Neural cell (in vitro differentiated cells): ENCODE results near the gene RGS17.

Experiments used
- EP300 ChIP-seq: fragments of 450-650 bp; conservative IDR thresholded peaks from 2 replicates; pipeline ENCODE4 v1.6.1; 2014; ENCODE audit warnings: antibody characterized with exemption, mild to moderate bottlenecking, moderate library complexity; ENCODE audit not compliant: poor library complexity, severe bottlenecking
- EZH2 ChIP-seq: fragments of 200-600, 300-800 bp; shearing (Covaris generic), sonication (generic); IDR thresholded peaks from 2 replicates; pipeline ENCODE4 v1.6.1; 2014; ENCODE audit warnings: antibody characterized with exemption, low read length, borderline replicate concordance, mild to moderate bottlenecking; ENCODE audit not compliant: insufficient read depth, poor library complexity, severe bottlenecking
- POLR2AphosphoS5 ChIP-seq: IDR thresholded peaks from 2 replicates; pipeline ENCODE4 v1.6.1; 2012
- TAF1 ChIP-seq: IDR thresholded peaks from 2 replicates; pipeline ENCODE4 v1.6.1; 2012; ENCODE audit warnings: low read depth
- TF ChIP-seq, protein P1 (sequence below): fragments of 450-650 bp; IDR thresholded peaks from 2 replicates; pipeline ENCODE4 v1.5.1; 2014; ENCODE audit warnings: antibody characterized with exemption, mild to moderate bottlenecking, moderate library complexity; ENCODE audit not compliant: poor library complexity, severe bottlenecking
- TF ChIP-seq, protein P2 (sequence below): IDR thresholded peaks from 2 replicates; pipeline ENCODE4 v1.6.1; 2012; ENCODE audit warnings: borderline replicate concordance

DNA sequence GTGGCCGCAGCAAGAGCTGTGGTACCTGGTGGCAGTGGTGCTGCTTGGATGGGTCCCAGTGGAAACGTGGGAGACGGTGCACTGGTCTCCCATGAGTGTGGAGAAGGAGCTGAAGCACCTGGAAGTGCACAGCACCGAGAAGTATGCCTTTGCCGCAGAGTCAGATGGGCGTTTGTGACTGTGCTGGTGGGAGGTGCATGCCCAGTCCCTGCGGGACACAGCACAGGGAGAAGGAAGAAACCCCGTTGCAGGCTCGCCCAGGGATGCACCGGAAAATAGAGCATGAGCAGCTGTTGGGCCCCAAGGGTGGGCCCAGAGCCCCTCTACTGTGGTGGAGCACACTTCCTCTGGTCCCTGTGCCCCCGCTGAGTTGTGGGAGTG is 19.3 kb upstream of the RGS17 start:
- TF ChIP-seq, protein P1, sequence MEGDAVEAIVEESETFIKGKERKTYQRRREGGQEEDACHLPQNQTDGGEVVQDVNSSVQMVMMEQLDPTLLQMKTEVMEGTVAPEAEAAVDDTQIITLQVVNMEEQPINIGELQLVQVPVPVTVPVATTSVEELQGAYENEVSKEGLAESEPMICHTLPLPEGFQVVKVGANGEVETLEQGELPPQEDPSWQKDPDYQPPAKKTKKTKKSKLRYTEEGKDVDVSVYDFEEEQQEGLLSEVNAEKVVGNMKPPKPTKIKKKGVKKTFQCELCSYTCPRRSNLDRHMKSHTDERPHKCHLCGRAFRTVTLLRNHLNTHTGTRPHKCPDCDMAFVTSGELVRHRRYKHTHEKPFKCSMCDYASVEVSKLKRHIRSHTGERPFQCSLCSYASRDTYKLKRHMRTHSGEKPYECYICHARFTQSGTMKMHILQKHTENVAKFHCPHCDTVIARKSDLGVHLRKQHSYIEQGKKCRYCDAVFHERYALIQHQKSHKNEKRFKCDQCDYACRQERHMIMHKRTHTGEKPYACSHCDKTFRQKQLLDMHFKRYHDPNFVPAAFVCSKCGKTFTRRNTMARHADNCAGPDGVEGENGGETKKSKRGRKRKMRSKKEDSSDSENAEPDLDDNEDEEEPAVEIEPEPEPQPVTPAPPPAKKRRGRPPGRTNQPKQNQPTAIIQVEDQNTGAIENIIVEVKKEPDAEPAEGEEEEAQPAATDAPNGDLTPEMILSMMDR: no peak
- TF ChIP-seq TAF1: no peak
- TF ChIP-seq EZH2: no peak
- TF ChIP-seq POLR2AphosphoS5: no peak
- TF ChIP-seq EP300: no peak
- TF ChIP-seq, protein P2, sequence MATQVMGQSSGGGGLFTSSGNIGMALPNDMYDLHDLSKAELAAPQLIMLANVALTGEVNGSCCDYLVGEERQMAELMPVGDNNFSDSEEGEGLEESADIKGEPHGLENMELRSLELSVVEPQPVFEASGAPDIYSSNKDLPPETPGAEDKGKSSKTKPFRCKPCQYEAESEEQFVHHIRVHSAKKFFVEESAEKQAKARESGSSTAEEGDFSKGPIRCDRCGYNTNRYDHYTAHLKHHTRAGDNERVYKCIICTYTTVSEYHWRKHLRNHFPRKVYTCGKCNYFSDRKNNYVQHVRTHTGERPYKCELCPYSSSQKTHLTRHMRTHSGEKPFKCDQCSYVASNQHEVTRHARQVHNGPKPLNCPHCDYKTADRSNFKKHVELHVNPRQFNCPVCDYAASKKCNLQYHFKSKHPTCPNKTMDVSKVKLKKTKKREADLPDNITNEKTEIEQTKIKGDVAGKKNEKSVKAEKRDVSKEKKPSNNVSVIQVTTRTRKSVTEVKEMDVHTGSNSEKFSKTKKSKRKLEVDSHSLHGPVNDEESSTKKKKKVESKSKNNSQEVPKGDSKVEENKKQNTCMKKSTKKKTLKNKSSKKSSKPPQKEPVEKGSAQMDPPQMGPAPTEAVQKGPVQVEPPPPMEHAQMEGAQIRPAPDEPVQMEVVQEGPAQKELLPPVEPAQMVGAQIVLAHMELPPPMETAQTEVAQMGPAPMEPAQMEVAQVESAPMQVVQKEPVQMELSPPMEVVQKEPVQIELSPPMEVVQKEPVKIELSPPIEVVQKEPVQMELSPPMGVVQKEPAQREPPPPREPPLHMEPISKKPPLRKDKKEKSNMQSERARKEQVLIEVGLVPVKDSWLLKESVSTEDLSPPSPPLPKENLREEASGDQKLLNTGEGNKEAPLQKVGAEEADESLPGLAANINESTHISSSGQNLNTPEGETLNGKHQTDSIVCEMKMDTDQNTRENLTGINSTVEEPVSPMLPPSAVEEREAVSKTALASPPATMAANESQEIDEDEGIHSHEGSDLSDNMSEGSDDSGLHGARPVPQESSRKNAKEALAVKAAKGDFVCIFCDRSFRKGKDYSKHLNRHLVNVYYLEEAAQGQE: no peak
